ENCODE results near the gene CKMT2. TPM values are rescaled to one million over a fixed set of nuclear protein-coding genes. Genes with fewer than 3 reads are reported as not detected.

CKMT2 gene
- total and polyA plus RNA-seq, 2 donors (not counting 1 experiment from before 2014, with no cell fraction given): 1.9 to 19.3 TPM

DNA sequence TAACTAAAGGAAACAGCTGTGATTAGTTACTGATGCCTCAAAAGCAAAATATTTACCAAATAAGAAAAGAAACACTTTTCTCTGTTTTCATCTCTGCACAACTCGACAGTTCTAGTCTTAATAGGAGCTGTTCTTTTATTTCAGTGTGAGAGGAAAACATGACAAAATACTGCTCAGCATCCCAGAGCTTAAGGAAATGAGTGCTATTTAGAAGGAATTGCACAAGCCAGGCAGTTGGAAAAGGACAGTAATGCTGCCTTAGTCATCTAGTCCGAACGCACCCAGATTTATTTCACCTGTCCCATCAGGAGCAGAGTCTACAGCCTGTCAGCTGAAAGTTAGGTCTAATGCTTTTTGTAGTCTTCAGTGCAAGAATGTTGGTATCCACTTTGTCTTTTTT is 80.6 kb downstream of the CKMT2 start:
- H3K27me3 ChIP-seq (ENCODE audit: control insufficient read depth, insufficient read depth, low read length): no peaks in the 10 kb centered on the region
- no peak for TF ChIP-seq EZH2 (IDR thresholded peaks at IDR 0.05; ENCODE audit: low read length, missing control alignments)
- TF ChIP-seq, protein P1, sequence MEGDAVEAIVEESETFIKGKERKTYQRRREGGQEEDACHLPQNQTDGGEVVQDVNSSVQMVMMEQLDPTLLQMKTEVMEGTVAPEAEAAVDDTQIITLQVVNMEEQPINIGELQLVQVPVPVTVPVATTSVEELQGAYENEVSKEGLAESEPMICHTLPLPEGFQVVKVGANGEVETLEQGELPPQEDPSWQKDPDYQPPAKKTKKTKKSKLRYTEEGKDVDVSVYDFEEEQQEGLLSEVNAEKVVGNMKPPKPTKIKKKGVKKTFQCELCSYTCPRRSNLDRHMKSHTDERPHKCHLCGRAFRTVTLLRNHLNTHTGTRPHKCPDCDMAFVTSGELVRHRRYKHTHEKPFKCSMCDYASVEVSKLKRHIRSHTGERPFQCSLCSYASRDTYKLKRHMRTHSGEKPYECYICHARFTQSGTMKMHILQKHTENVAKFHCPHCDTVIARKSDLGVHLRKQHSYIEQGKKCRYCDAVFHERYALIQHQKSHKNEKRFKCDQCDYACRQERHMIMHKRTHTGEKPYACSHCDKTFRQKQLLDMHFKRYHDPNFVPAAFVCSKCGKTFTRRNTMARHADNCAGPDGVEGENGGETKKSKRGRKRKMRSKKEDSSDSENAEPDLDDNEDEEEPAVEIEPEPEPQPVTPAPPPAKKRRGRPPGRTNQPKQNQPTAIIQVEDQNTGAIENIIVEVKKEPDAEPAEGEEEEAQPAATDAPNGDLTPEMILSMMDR (conservative IDR thresholded peaks at IDR 0.05 in 1 of 2, IDR thresholded peaks at IDR 0.05 in 1 of 2; ENCODE audit: low read depth in 1 of 2, low read length in 2 of 2): no peak
- H3K4me1 ChIP-seq (ENCODE audit: control insufficient read depth, extremely low read depth, insufficient read depth, low read length): peaks cover 2% of the 10 kb centered on the region
- no peak overlapping the region for H3K9ac ChIP-seq (ENCODE audit: insufficient read depth, low read length)
- H3K79me2 ChIP-seq (ENCODE audit: control insufficient read depth, insufficient read depth, low read length): no peaks in the 10 kb centered on the region
- no peak overlapping the region for H3K27ac ChIP-seq (ENCODE audit: insufficient read depth, low read length)
- no peak overlapping the region for H3K4me2 ChIP-seq (ENCODE audit: extremely low read depth, insufficient read depth, low read length)
- peaks cover 5% of the 10 kb centered on the region for H3K36me3 ChIP-seq (ENCODE audit: control insufficient read depth, insufficient read depth, low read length)
- DNase-seq (ENCODE audit: low read depth in 2 of 2): peak in 1 of 2 donors; percentile 31
- no peak overlapping the region for H2AFZ ChIP-seq (ENCODE audit: low read length)
- H3K9me3 ChIP-seq (ENCODE audit: control insufficient read depth, insufficient read depth, low read depth, low read length): no peaks in the 10 kb centered on the region
- H4K20me1 ChIP-seq (ENCODE audit: control insufficient read depth, extremely low read depth, insufficient read depth, low read length): no peaks in the 10 kb centered on the region
- no peak overlapping the region for H3K4me3 ChIP-seq (replicated peaks in 1 of 4; ENCODE audit: control extremely low read depth in 1 of 4, insufficient read depth in 1 of 4, low read depth in 3 of 4, low read length in 4 of 4)

DNA sequence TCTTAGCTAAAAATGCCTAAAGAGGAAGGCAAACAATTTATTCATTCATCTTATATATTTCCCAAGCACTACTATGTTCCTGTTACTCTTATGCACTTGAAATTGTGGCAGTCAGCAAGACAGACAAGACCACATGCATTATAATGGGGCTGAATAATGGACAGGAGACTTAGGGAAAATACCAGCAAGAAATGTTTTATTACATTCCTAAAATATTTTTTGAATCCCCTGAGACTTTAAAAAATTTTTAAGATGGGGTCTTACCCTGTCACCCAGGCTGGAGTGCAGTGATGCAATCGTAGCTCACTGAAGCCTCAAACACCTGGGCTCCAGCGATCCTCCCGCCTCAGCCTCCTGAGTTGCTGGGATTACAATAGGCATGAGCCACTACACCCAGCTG is 81.5 kb downstream of the CKMT2 start:
- Histone ChIP-seq H3K36me3 (ENCODE audit: control insufficient read depth, insufficient read depth, low read length) (peaks cover 3% of the 10 kb centered on the region), H3K4me3 (replicated peaks in 1 of 4; ENCODE audit: control extremely low read depth in 1 of 4, insufficient read depth in 1 of 4, low read depth in 3 of 4, low read length in 4 of 4) (no peak overlapping the region), H3K79me2 (ENCODE audit: control insufficient read depth, insufficient read depth, low read length) (no peaks in the 10 kb centered on the region), H3K9ac (ENCODE audit: insufficient read depth, low read length) (no peak overlapping the region), H4K20me1 (ENCODE audit: control insufficient read depth, extremely low read depth, insufficient read depth, low read length) (no peaks in the 10 kb centered on the region), H3K4me1 (ENCODE audit: control insufficient read depth, extremely low read depth, insufficient read depth, low read length) (peaks cover 2% of the 10 kb centered on the region), H3K9me3 (ENCODE audit: control insufficient read depth, insufficient read depth, low read depth, low read length) (no peaks in the 10 kb centered on the region), H2AFZ (ENCODE audit: low read length) (no peak overlapping the region), H3K27me3 (ENCODE audit: control insufficient read depth, insufficient read depth, low read length) (no peaks in the 10 kb centered on the region), H3K4me2 (ENCODE audit: extremely low read depth, insufficient read depth, low read length) (no peak overlapping the region), H3K27ac (ENCODE audit: insufficient read depth, low read length) (no peak overlapping the region)
- TF ChIP-seq, protein P1 (conservative IDR thresholded peaks at IDR 0.05 in 1 of 2, IDR thresholded peaks at IDR 0.05 in 1 of 2; ENCODE audit: low read depth in 1 of 2, low read length in 2 of 2): no peak
- no peak for TF ChIP-seq EZH2 (IDR thresholded peaks at IDR 0.05; ENCODE audit: low read length, missing control alignments)
- DNase-seq (ENCODE audit: low read depth in 2 of 2): no peak

DNA sequence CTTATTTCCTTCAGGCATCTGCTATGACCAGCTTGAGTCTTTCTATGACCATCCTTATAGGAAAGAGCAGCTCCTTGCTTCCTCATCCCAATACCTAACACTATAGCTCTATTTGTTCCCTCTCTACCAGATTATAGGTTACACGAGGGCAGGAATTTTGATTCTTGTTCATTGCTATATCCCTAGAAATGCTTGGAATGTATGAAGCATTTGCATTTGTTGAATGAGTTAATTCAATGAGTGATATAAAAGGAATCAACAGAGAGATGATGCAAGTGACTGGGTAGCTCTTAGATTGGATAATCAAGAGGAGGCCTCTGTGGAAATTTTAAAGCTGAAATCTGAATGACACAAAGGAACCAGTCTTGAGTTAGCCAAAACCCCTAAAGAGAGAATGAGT is 82.2 kb downstream of the CKMT2 start:
- Histone ChIP-seq H3K79me2 (ENCODE audit: control insufficient read depth, insufficient read depth, low read length) (no peaks in the 10 kb centered on the region), H3K4me2 (ENCODE audit: extremely low read depth, insufficient read depth, low read length) (no peak overlapping the region), H3K27me3 (ENCODE audit: control insufficient read depth, insufficient read depth, low read length) (no peaks in the 10 kb centered on the region), H3K27ac (ENCODE audit: insufficient read depth, low read length) (peak overlapping the region; percentile 44), H3K4me3 (replicated peaks in 1 of 4; ENCODE audit: control extremely low read depth in 1 of 4, insufficient read depth in 1 of 4, low read depth in 3 of 4, low read length in 4 of 4) (no peak overlapping the region), H4K20me1 (ENCODE audit: control insufficient read depth, extremely low read depth, insufficient read depth, low read length) (no peaks in the 10 kb centered on the region), H3K9ac (ENCODE audit: insufficient read depth, low read length) (no peak overlapping the region), H3K4me1 (ENCODE audit: control insufficient read depth, extremely low read depth, insufficient read depth, low read length) (peaks cover 2% of the 10 kb centered on the region), H3K9me3 (ENCODE audit: control insufficient read depth, insufficient read depth, low read depth, low read length) (no peaks in the 10 kb centered on the region), H3K36me3 (ENCODE audit: control insufficient read depth, insufficient read depth, low read length) (peaks cover 3% of the 10 kb centered on the region), H2AFZ (ENCODE audit: low read length) (no peak overlapping the region)
- TF ChIP-seq, protein P1 (conservative IDR thresholded peaks at IDR 0.05 in 1 of 2, IDR thresholded peaks at IDR 0.05 in 1 of 2; ENCODE audit: low read depth in 1 of 2, low read length in 2 of 2): no peak
- TF ChIP-seq EZH2 (IDR thresholded peaks at IDR 0.05; ENCODE audit: low read length, missing control alignments): no peak
- peak; percentile 42 to 81 for DNase-seq (ENCODE audit: low read depth in 2 of 2)

Measured in fibroblast of lung (primary cell).